Measurements from ENCODE around the gene PINK1. TPM values are rescaled to one million over a fixed set of nuclear protein-coding genes. Genes with fewer than 3 reads are reported as not detected.
A peak's percentile ranks its signal among the peaks of the same experiment; 100 is the strongest.

PINK1 gene
- total RNA-seq, 4 donors from 2014 or later, result 175 to 330 (median 242) TPM

DNA sequence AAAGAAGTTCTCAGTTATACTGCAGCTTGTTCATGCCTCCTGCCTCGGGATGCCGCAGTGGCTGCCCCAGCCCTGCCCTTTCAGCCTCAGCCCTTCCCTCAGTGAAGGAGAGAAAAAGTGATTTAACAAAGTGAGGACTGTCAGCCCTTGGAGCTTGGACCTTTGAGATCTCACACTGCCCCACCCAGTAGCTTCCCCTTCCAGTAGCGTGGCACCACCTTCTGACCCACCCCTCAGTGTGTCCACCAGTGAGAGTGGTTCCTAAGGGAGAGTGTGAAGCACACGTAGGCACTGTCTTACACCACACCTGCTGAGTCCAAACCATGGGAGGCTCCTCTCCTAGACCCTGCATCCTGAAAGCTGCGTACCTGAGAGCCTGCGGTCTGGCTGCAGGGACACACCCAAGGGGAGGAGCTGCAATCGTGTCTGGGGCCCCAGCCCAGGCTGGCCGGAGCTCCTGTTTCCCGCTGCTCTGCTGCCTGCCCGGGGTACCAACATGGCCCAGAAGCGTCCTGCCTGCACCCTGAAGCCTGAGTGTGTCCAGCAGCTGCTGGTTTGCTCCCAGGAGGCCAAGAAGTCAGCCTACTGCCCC lies 44.5 kb upstream of the PINK1 start, which contains the start of gene CDA:
Gene CDA (plus strand): TSS at position 464 of the 592 bp plus-strand sequence. CDS start 33 bp downstream, at position 497.
- 41% methylated on average over 7 of the region's 11 CpGs for WGBS
- Histone ChIP-seq H3K27me3 (peaks cover 0 to 75% (median 14%) of the 10 kb centered on the region in 4 donors), H3K4me1 (peaks cover 0 to 24% (median 12%) of the 10 kb centered on the region in 4 donors), H3K27ac (replicated peaks in 1 of 4) (peak within 1 kb of the TSS; percentile 49 to 69 (median 62)), H3K9me3 (peaks cover 0 to 3% (median 0%) of the 10 kb centered on the region in 4 donors), H3K4me3 (peak within 1 kb of the TSS; percentile 23 to 52 (median 38)), H3K36me3 (no peaks in the 10 kb centered on the region)
- TF ChIP-seq POLR2AphosphoS5 (IDR thresholded peaks at IDR 0.05), result peak in 1 of 2 donors; percentile 36
- TF ChIP-seq, protein P1, sequence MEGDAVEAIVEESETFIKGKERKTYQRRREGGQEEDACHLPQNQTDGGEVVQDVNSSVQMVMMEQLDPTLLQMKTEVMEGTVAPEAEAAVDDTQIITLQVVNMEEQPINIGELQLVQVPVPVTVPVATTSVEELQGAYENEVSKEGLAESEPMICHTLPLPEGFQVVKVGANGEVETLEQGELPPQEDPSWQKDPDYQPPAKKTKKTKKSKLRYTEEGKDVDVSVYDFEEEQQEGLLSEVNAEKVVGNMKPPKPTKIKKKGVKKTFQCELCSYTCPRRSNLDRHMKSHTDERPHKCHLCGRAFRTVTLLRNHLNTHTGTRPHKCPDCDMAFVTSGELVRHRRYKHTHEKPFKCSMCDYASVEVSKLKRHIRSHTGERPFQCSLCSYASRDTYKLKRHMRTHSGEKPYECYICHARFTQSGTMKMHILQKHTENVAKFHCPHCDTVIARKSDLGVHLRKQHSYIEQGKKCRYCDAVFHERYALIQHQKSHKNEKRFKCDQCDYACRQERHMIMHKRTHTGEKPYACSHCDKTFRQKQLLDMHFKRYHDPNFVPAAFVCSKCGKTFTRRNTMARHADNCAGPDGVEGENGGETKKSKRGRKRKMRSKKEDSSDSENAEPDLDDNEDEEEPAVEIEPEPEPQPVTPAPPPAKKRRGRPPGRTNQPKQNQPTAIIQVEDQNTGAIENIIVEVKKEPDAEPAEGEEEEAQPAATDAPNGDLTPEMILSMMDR (IDR thresholded peaks at IDR 0.05), result no peak
- intact Hi-C loops (cut with DNase I), result no loop called here
- no peak for DNase-seq (ENCODE audit: extremely low spot score)

DNA sequence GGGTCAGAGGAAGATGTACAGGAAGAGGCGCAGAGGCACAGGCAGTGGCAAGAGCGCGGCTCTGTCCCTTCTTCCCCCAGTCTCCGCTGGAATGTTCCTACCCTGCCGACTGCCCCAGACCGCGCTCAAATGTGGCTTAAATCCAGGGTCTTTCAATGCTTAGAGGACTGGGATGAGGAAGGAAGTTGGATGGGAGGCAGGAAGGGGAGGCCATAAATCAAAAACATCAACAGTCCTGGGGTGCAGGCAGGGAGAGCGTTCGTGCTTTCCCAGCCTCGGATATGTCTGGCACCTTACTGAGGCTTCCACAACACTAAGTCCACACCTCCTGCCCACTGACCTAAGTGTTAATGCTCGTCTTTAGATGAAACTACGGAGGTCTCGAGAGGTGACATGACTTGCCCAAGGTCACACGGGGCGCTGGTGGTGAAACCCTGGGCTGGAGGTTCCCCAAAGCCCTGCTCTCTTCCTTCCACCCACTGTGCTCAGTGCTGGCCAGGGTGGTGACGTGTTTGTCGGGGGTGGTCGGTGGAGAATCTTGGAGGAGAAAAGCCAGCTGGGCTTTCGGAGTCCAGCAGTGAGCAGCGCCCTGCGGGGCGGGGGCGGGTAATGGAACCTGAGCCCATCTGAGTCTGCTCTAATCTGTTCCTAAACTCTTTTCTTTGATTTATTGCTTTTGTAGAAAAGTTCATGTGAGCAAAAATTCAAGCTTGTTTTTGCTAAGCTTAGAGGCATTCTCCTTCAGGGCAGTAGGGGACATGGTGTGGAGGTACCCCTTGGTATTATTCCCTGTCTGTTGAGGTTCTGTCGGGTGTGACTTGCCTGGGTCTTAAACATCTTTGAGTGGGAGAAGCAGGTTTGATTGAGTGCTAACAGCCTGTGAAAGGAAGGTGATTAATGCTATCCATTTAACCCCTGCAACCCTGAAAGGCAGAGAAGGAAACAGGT lies 43.7 kb upstream of the PINK1 start:
- intact Hi-C loops (cut with DNase I), result no loop called here
- Histone ChIP-seq H3K9me3 (peaks cover 0 to 3% (median 0%) of the 10 kb centered on the region in 4 donors), H3K4me1 (peaks cover 0 to 24% (median 12%) of the 10 kb centered on the region in 4 donors), H3K27ac (replicated peaks in 1 of 4) (peak overlapping the region; percentile 49 to 69 (median 62)), H3K4me3 (peak overlapping the region; percentile 23 to 52 (median 38)), H3K27me3 (peaks cover 0 to 73% (median 14%) of the 10 kb centered on the region in 4 donors), H3K36me3 (no peaks in the 10 kb centered on the region)
- no peak for TF ChIP-seq POLR2A (IDR thresholded peaks at IDR 0.05; ENCODE audit: low read depth)
- no peak for TF ChIP-seq EP300 (IDR thresholded peaks at IDR 0.05)
- TF ChIP-seq POLR2AphosphoS5 (IDR thresholded peaks at IDR 0.05), result peak in 1 of 2 donors; percentile 27
- 4% methylated on average over 21 of the region's 24 CpGs for WGBS
- DNase-seq (ENCODE audit: extremely low spot score), result no peak

DNA sequence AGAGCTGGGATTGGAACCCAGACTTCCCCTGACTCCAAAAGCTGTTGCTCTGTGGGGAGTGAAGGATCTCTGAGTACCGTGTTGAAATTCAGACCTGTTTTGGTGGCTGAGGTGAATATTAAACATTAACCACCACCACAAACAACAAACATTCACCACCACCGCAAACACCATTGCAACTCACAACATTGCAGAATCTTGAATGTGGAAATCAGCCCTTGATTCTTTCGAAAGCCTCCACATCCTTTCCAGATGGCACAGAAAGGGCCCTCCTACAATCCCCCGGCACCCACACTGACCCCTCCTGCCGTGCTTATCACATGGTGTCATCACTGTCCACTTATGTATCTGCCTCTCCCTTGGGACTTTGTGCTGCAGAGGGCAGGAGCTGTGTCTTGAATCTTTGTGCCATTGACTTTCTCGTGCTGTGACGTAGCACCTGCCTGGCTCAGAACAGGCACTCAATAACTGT lies 42.9 kb upstream of the PINK1 start:
- intact Hi-C loops (cut with DNase I), result no loop called here
- Histone ChIP-seq H3K36me3 (no peaks in the 10 kb centered on the region), H3K9me3 (peaks cover 0 to 3% (median 0%) of the 10 kb centered on the region in 4 donors), H3K4me3 (peak overlapping the region in 2 of 4 donors; percentile 41 to 52), H3K27ac (replicated peaks in 1 of 4) (peak overlapping the region; percentile 49 to 69 (median 62)), H3K4me1 (peaks cover 0 to 24% (median 12%) of the 10 kb centered on the region in 4 donors), H3K27me3 (peaks cover 0 to 67% (median 14%) of the 10 kb centered on the region in 4 donors)
- 45% methylated on average over 7 of the region's 7 CpGs for WGBS
- TF ChIP-seq POLR2AphosphoS5 (IDR thresholded peaks at IDR 0.05) (no peak), POLR2A (IDR thresholded peaks at IDR 0.05; ENCODE audit: low read depth) (no peak), EP300 (IDR thresholded peaks at IDR 0.05) (no peak)
- TF ChIP-seq, protein P1 (IDR thresholded peaks at IDR 0.05), result no peak
- DNase-seq (ENCODE audit: extremely low spot score), result no peak

DNA sequence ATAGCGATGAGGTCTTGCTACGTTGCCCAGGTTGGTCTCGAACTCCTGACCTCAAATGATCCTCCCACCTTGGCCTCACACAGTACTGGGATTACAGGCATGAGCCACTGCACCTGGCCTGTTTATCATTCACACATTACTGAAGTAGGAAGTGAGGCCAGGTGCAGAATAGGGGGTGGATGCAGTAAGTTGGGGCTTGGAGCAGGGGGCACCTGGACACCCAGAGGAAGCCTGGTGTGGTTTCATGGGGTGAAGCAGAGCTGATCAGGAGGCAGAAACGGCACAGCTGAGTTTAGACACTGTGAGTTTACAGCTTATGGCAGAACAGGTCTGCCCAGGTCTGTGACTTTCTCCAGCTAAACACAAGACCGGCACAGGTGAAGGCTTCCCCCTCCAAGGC lies 39.5 kb upstream of the PINK1 start:
- 89% methylated on average over 5 of the region's 5 CpGs for WGBS

More for the DNA sequence above, 39.5 kb upstream of the PINK1 start:
- Histone ChIP-seq H3K4me1 (peaks cover 0 to 20% (median 11%) of the 10 kb centered on the region in 4 donors), H3K27me3 (peaks cover 0 to 41% (median 9%) of the 10 kb centered on the region in 4 donors), H3K9me3 (no peaks in the 10 kb centered on the region), H3K4me3 (no peak overlapping the region), H3K36me3 (no peaks in the 10 kb centered on the region), H3K27ac (replicated peaks in 1 of 4) (no peak overlapping the region)
- intact Hi-C loops (cut with DNase I), result no loop called here
- TF ChIP-seq, protein P1 (IDR thresholded peaks at IDR 0.05), result no peak
- TF ChIP-seq POLR2AphosphoS5 (IDR thresholded peaks at IDR 0.05), result no peak
- TF ChIP-seq EP300 (IDR thresholded peaks at IDR 0.05), result no peak
- TF ChIP-seq POLR2A (IDR thresholded peaks at IDR 0.05; ENCODE audit: low read depth), result no peak
- DNase-seq (ENCODE audit: extremely low spot score), result no peak
